Measurements from ENCODE around the gene PRKAG2. TPM values are rescaled to one million over a fixed set of nuclear protein-coding genes. Genes with fewer than 3 reads are reported as not detected.
"Not testable (repeated sequence)": the region's sequence is repeated elsewhere in the genome, so short reads cannot be mapped to it uniquely, and the experiment has no call there.

The PRKAG2 gene
- total RNA-seq, 1 experiment from 2014 or later, result 23.9 TPM

DNA sequence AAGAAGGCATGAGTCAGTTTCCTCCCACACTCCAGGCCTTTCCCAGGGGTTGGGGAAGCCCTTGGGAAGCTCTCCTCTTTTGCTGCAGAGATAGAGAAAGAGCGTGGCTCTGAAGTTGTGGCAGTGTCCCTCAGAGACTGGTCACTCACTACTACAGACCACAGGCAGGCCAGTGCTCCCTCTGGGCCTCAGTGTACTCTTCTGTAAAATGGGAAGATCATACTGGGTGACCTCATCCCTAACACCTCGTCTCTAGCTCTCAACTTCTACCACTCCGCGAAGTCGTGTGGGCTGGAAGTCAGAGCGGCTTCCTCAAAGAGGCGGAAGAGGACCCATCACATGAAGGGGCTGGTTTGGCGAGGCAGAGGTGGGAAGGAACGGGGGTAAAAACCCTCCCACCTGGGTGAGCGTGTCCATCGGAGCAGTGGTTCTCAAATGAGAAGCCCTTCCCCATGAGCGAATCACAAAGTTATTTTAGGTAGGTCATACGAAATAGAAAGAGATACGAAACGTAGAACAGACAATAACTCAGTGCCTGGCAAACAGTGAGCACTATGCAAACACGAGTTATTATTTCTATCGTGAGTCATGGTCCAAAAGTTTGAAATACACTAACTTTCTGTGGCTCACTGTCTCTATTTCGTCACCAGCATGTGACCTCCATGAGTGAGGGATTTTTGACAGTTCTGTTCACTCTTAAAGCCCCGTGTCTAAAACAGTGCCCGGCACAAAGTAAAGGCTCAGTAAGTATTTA, 32.7 kb downstream of the PRKAG2 start:
- H4K20me1 ChIP-seq (ENCODE audit: low read length), result no peaks in the 10 kb centered on the region
- no peaks in the 10 kb centered on the region for H3K9me2 ChIP-seq (replicated peaks; ENCODE audit: low read length)
- ATAC-seq, result peak; percentile 97
- POLR2A ChIA-PET (ENCODE audit: unreplicated experiment), result no interaction called here
- H3F3A ChIP-seq (ENCODE audit: low read length, unreplicated experiment), result no peaks in the 10 kb centered on the region
- CTCF ChIA-PET, result no interaction called here
- peak overlapping the region; percentile 63 for H3K4me2 ChIP-seq (ENCODE audit: low read length)
- DNase-seq, result peak; percentile 88
- no peak for TF ChIP-seq EZH2phosphoT487 (IDR thresholded peaks at IDR 0.05; ENCODE audit: borderline replicate concordance, low read length)
- no peak for TF ChIP-seq EZH2 (IDR thresholded peaks at IDR 0.05; ENCODE audit: low read length, unreplicated experiment)
- TF ChIP-seq, protein P1, sequence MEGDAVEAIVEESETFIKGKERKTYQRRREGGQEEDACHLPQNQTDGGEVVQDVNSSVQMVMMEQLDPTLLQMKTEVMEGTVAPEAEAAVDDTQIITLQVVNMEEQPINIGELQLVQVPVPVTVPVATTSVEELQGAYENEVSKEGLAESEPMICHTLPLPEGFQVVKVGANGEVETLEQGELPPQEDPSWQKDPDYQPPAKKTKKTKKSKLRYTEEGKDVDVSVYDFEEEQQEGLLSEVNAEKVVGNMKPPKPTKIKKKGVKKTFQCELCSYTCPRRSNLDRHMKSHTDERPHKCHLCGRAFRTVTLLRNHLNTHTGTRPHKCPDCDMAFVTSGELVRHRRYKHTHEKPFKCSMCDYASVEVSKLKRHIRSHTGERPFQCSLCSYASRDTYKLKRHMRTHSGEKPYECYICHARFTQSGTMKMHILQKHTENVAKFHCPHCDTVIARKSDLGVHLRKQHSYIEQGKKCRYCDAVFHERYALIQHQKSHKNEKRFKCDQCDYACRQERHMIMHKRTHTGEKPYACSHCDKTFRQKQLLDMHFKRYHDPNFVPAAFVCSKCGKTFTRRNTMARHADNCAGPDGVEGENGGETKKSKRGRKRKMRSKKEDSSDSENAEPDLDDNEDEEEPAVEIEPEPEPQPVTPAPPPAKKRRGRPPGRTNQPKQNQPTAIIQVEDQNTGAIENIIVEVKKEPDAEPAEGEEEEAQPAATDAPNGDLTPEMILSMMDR (conservative IDR thresholded peaks at IDR 0.05; ENCODE audit: low read depth, low read length), result no peak
- intact Hi-C loops (cut with micrococcal nuclease), result loop anchor here (1.0 kb wide), 1 partner anchor 48 kb away; no protein-coding TSS in a partner anchor
- H3K4me1 ChIP-seq (ENCODE audit: insufficient read depth, low read length), result peaks cover 13% of the 10 kb centered on the region
- H3K27me3 ChIP-seq (ENCODE audit: low read length), result no peaks in the 10 kb centered on the region
- 0 out of 2 replicates have a peak overlapping the region, but pooled peaks have one; percentile 39 for H2AFZ ChIP-seq (ENCODE audit: low read length)
- peak overlapping the region; percentile 73 for H3K27ac ChIP-seq (ENCODE audit: low read length)
- no peak overlapping the region for H3K9ac ChIP-seq (ENCODE audit: low read length)
- BruUV-seq (replicated peaks), result no TSS peak
- no peaks in the 10 kb centered on the region for H3K36me3 ChIP-seq (ENCODE audit: low read depth, low read length)
- peak overlapping the region; percentile 26; the same call in 1 of the 2 replicates for H3K4me3 ChIP-seq (ENCODE audit: low read length)
- no peaks in the 10 kb centered on the region for H3K79me2 ChIP-seq (ENCODE audit: low read length)
- no peaks in the 10 kb centered on the region for H3K9me3 ChIP-seq (ENCODE audit: low read length)

DNA sequence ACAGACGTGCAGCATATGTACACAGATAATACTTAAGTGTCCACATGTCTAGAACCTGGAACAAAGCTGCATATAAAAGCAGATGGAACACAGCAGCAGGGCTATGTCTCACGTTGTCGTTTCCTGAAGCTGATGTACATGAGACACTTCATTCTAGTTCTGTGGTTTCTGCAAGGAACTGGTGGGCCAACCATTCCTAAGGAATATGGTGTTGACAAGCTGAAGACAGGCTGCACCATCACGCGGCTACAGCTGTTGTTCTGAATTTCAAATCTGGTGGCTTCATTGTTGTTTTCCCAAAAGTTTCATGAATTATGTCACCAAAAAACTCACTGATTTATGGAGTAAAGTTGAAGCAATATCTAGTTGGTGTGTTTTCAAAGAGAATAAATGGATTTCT, 33.7 kb downstream of the PRKAG2 start:
- intact Hi-C loops (cut with micrococcal nuclease), result no loop called here
- ATAC-seq, result no peak

GRCh38 chr7:151841395-151842051, 35.4 kb downstream of the PRKAG2 start:
- POLR2A ChIA-PET (ENCODE audit: unreplicated experiment); H3K36me3 ChIP-seq (ENCODE audit: low read depth, low read length); H3K9ac ChIP-seq (ENCODE audit: low read length); CTCF ChIA-PET; H3K4me3 ChIP-seq (ENCODE audit: low read length); H3K27me3 ChIP-seq (ENCODE audit: low read length); H3K9me2 ChIP-seq (replicated peaks; ENCODE audit: low read length); H4K20me1 ChIP-seq (ENCODE audit: low read length); H3K4me2 ChIP-seq (ENCODE audit: low read length); BruUV-seq (replicated peaks); H3K27ac ChIP-seq (ENCODE audit: low read length); intact Hi-C loops (cut with micrococcal nuclease); DNase-seq; H3K9me3 ChIP-seq (ENCODE audit: low read length); H2AFZ ChIP-seq (ENCODE audit: low read length); H3F3A ChIP-seq (ENCODE audit: low read length, unreplicated experiment); ATAC-seq; H3K79me2 ChIP-seq (ENCODE audit: low read length): not testable (repeated sequence)
- H3K4me1 ChIP-seq (ENCODE audit: insufficient read depth, low read length), result peaks cover 13% of the 10 kb centered on the region

More for the DNA sequence above, 33.7 kb downstream of the PRKAG2 start:
- no TSS peak for BruUV-seq (replicated peaks)
- H3K9ac ChIP-seq (ENCODE audit: low read length), result no peak overlapping the region
- no peak overlapping the region for H2AFZ ChIP-seq (ENCODE audit: low read length)
- no peak for DNase-seq
- no peaks in the 10 kb centered on the region for H3F3A ChIP-seq (ENCODE audit: low read length, unreplicated experiment)
- ChIA-PET POLR2A (ENCODE audit: unreplicated experiment) (no interaction called here), CTCF (no interaction called here)
- no peaks in the 10 kb centered on the region for H3K36me3 ChIP-seq (ENCODE audit: low read depth, low read length)
- no peaks in the 10 kb centered on the region for H4K20me1 ChIP-seq (ENCODE audit: low read length)
- TF ChIP-seq EZH2 (IDR thresholded peaks at IDR 0.05; ENCODE audit: low read length, unreplicated experiment) (no peak), EZH2phosphoT487 (IDR thresholded peaks at IDR 0.05; ENCODE audit: borderline replicate concordance, low read length) (no peak)
- TF ChIP-seq, protein P1 (conservative IDR thresholded peaks at IDR 0.05; ENCODE audit: low read depth, low read length), result no peak
- no peak overlapping the region for H3K27ac ChIP-seq (ENCODE audit: low read length)
- H3K4me3 ChIP-seq (ENCODE audit: low read length), result no peak overlapping the region
- H3K9me2 ChIP-seq (replicated peaks; ENCODE audit: low read length), result no peaks in the 10 kb centered on the region
- no peaks in the 10 kb centered on the region for H3K9me3 ChIP-seq (ENCODE audit: low read length)
- no peak overlapping the region for H3K4me2 ChIP-seq (ENCODE audit: low read length)
- H3K4me1 ChIP-seq (ENCODE audit: insufficient read depth, low read length), result peaks cover 13% of the 10 kb centered on the region
- no peaks in the 10 kb centered on the region for H3K79me2 ChIP-seq (ENCODE audit: low read length)
- no peaks in the 10 kb centered on the region for H3K27me3 ChIP-seq (ENCODE audit: low read length)

All from PC-3 (cell line).